ENCODE data around the gene IGFL1.

Gene IGFL1

GRCh38 chr19:46201454-46202310, 27.9 kb upstream of the IGFL1 start:
- peaks cover 15% of the 10 kb centered on the region for H3K9me3 Mint-ChIP-seq

GRCh38 chr19:46202426-46202825, 27.1 kb upstream of the IGFL1 start:
- no peak for DNase-seq
- no peak overlapping the region for H3K27ac Mint-ChIP-seq
- TF ChIP-seq, protein P1, sequence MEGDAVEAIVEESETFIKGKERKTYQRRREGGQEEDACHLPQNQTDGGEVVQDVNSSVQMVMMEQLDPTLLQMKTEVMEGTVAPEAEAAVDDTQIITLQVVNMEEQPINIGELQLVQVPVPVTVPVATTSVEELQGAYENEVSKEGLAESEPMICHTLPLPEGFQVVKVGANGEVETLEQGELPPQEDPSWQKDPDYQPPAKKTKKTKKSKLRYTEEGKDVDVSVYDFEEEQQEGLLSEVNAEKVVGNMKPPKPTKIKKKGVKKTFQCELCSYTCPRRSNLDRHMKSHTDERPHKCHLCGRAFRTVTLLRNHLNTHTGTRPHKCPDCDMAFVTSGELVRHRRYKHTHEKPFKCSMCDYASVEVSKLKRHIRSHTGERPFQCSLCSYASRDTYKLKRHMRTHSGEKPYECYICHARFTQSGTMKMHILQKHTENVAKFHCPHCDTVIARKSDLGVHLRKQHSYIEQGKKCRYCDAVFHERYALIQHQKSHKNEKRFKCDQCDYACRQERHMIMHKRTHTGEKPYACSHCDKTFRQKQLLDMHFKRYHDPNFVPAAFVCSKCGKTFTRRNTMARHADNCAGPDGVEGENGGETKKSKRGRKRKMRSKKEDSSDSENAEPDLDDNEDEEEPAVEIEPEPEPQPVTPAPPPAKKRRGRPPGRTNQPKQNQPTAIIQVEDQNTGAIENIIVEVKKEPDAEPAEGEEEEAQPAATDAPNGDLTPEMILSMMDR (IDR thresholded peaks at IDR 0.05), result no peak
- H3K27me3 Mint-ChIP-seq (ENCODE audit: low read depth, poor library complexity), result peaks cover 49% of the 10 kb centered on the region
- no peaks in the 10 kb centered on the region for H3K4me1 Mint-ChIP-seq
- H3K4me3 Mint-ChIP-seq, result no peak overlapping the region
- no peaks in the 10 kb centered on the region for H3K36me3 Mint-ChIP-seq (ENCODE audit: low read depth)
- peaks cover 15% of the 10 kb centered on the region for H3K9me3 Mint-ChIP-seq

More at GRCh38 chr19:46201454-46202310, 27.9 kb upstream of the IGFL1 start:
- H3K36me3 Mint-ChIP-seq (ENCODE audit: low read depth), result no peaks in the 10 kb centered on the region
- DNase-seq, result no peak
- TF ChIP-seq, protein P1 (IDR thresholded peaks at IDR 0.05), result no peak
- peaks cover 46% of the 10 kb centered on the region for H3K27me3 Mint-ChIP-seq (ENCODE audit: low read depth, poor library complexity)
- no peak overlapping the region for H3K27ac Mint-ChIP-seq
- H3K4me3 Mint-ChIP-seq, result no peak overlapping the region
- H3K4me1 Mint-ChIP-seq, result no peaks in the 10 kb centered on the region

DNA sequence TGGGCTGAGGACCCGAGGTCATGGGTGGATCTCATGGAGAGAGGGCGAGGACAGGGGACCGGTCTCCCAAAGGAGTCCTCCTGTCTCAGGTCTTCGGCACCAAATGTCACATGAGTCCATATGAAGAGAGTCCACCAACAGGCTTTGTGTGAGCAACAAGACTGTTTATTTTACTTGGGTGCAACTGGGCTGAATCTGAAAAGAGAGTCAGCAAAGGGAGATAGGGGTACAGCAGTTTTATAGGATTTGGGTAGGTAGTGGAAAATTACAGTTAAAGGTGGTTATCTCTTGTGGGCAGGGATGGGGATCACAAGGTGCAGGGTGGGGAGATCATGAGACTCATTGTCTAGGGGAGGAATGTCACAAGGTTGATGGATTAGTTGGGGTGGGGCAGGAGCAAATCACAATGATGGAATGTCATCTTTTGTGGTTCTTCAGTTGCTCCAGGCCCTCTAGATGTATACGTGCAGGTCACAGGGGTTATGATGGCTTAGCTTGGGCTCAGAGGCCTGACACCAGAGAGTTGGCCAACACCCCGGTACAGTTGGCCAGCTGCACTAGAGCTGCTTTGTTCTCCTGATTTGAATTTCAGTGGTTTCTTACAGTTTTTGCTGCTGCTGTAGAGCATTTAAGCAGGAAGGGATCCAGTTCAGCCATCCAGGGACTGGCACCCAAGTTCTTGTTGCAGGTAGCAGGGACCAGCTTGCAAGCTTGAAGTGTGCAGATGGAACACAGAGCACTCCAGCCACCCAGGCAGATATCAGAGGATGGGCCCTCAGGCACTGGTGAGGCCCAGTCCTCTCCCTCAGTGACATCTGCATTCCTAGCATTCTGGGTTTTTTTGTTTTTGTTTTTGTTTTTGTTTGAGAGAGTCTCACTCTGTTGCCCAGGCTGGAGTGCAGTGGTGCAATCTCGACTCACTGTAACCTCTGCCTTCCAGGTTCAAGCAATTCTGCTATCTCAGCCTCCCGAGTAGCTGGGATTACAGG, 26.4 kb upstream of the IGFL1 start:
- H3K9me3 Mint-ChIP-seq, result peaks cover 15% of the 10 kb centered on the region
- no peak overlapping the region for H3K27ac Mint-ChIP-seq
- no peaks in the 10 kb centered on the region for H3K4me1 Mint-ChIP-seq
- H3K36me3 Mint-ChIP-seq (ENCODE audit: low read depth), result no peaks in the 10 kb centered on the region
- no peak for DNase-seq
- TF ChIP-seq, protein P1 (IDR thresholded peaks at IDR 0.05), result no peak
- H3K27me3 Mint-ChIP-seq (ENCODE audit: low read depth, poor library complexity), result peaks cover 47% of the 10 kb centered on the region
- H3K4me3 Mint-ChIP-seq, result no peak overlapping the region

DNA sequence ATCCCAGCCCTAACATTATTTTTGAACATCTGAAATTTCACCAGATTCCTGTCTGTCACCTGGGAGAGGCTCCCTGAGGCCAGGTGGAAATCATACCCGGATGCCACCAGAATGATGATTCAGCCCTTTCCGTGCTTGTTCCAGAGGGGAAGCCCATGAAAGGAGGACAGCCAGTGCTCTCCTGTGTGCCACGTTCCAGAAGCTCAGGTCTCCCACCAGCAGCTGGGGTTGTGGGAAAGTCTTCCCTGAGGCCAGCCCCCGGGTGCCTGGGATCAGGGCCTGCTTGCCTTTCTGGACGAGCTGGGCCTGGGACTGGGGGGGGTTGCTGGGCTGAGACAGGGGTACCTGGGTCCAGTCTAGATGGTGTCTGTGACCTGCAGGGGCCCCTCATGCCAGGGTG, 25.5 kb upstream of the IGFL1 start:
- Mint-ChIP-seq H3K27ac (no peak overlapping the region), H3K36me3 (ENCODE audit: low read depth) (no peaks in the 10 kb centered on the region), H3K27me3 (ENCODE audit: low read depth, poor library complexity) (peaks cover 44% of the 10 kb centered on the region), H3K4me3 (no peak overlapping the region), H3K4me1 (no peaks in the 10 kb centered on the region), H3K9me3 (peaks cover 15% of the 10 kb centered on the region)
- TF ChIP-seq, protein P1 (IDR thresholded peaks at IDR 0.05), result no peak
- no peak for DNase-seq

- Mint-ChIP-seq H3K9me3 (peaks cover 15% of the 10 kb centered on the region), H3K4me1 (no peaks in the 10 kb centered on the region), H3K36me3 (ENCODE audit: low read depth) (no peaks in the 10 kb centered on the region), H3K27ac (no peak overlapping the region), H3K4me3 (no peak overlapping the region), H3K27me3 (ENCODE audit: low read depth, poor library complexity) (peaks cover 44% of the 10 kb centered on the region)
- no peak for DNase-seq
- TF ChIP-seq, protein P1 (IDR thresholded peaks at IDR 0.05), result no peak
Observed at GRCh38 chr19:46205183-46205984, 24.2 kb upstream of the IGFL1 start.
